MM.1S (cell line): ENCODE measurements around the gene SLC5A6.

ENCODE experiments used
- DNase-seq: peaks from one replicate; pipeline ENCODE4 v3.0.0-alpha.2; 2015
- H2AFZ ChIP-seq: fragments of 300-600 bp; sonication (generic); 2 replicates; pipeline ENCODE4 v1.6.0; 2016; ENCODE audit warnings: antibody characterized with exemption, low read length
- H3F3A ChIP-seq: fragments of 300-600 bp; sonication (generic); 2 replicates; pipeline ENCODE4 v1.6.1; 2016; ENCODE audit warnings: mild to moderate bottlenecking, antibody characterized with exemption, low read length, moderate library complexity, mixed read lengths; ENCODE audit not compliant: insufficient read depth
- H3K27ac ChIP-seq: fragments of 300-600 bp; sonication (generic); 2 replicates; pipeline ENCODE4 v1.5.1; 2016; ENCODE audit warnings: mild to moderate bottlenecking, low read length
- H3K27me3 ChIP-seq: fragments of 300-600 bp; sonication (generic); replicated peaks from 2 replicates; pipeline ENCODE4 v1.6.0; 2016; ENCODE audit warnings: low read length; ENCODE audit not compliant: insufficient read depth
- H3K36me3 ChIP-seq: fragments of 300-600 bp; sonication (generic); replicated peaks from 2 replicates; pipeline ENCODE4 v1.6.1; 2016; ENCODE audit warnings: mild to moderate bottlenecking, low read length, mixed read lengths; ENCODE audit not compliant: insufficient read depth
- H3K4me1 ChIP-seq: fragments of 300-600 bp; sonication (generic); 2 replicates; pipeline ENCODE4 v1.6.1; 2016; ENCODE audit warnings: low read length, mixed read lengths
- H3K4me2 ChIP-seq: fragments of 300-600 bp; sonication (generic); 2 replicates; pipeline ENCODE4 v1.6.0; 2016; ENCODE audit warnings: low read depth, low read length
- H3K4me3 ChIP-seq: fragments of 300-600 bp; sonication (generic); 2 replicates; pipeline ENCODE4 v1.5.1; 2016; ENCODE audit warnings: low read length, mixed read lengths
- H3K79me2 ChIP-seq: fragments of 300-600 bp; sonication (generic); 2 replicates; pipeline ENCODE4 v1.6.1; 2016; ENCODE audit warnings: mixed run types, low read length, mixed read lengths
- H3K9ac ChIP-seq: fragments of 300-600 bp; sonication (generic); 2 replicates; pipeline ENCODE4 v1.6.1; 2016; ENCODE audit warnings: low read length, mixed read lengths
- H3K9me2 ChIP-seq: fragments of 300-600 bp; sonication (generic); replicated peaks from 2 replicates; pipeline ENCODE4 v1.6.1; 2016; ENCODE audit warnings: mild to moderate bottlenecking, low read length, mixed read lengths; ENCODE audit not compliant: insufficient read depth
- H3K9me3 ChIP-seq: fragments of 300-600 bp; sonication (generic); replicated peaks from 2 replicates; pipeline ENCODE4 v1.6.1; 2016; ENCODE audit warnings: mild to moderate bottlenecking, low read length, mixed read lengths; ENCODE audit not compliant: insufficient read depth
- H4K20me1 ChIP-seq: fragments of 300-600 bp; sonication (generic); 2 replicates; pipeline ENCODE4 v1.6.1; 2016; ENCODE audit warnings: mild to moderate bottlenecking, low read length, moderate library complexity, mixed read lengths; ENCODE audit not compliant: insufficient read depth
- CTCF ChIP-seq: fragments of 300-600 bp; sonication (generic); IDR thresholded peaks from 2 replicates; pipeline ENCODE4 v1.5.1; 2016; ENCODE audit warnings: antibody characterized with exemption, low read length, mixed read lengths
- EZH2 ChIP-seq: fragments of 300-600 bp; sonication (generic); optimal IDR thresholded peaks from 2 replicates; pipeline ENCODE3; 2017; ENCODE audit warnings: low read depth, mild to moderate bottlenecking, antibody characterized with exemption, low read length, mixed read lengths
- EZH2phosphoT487 ChIP-seq: fragments of 300-600 bp; sonication (generic); IDR thresholded peaks from 2 replicates; pipeline ENCODE4 v1.6.1; 2018; ENCODE audit warnings: antibody characterized with exemption, low read length

SLC5A6 gene

DNA sequence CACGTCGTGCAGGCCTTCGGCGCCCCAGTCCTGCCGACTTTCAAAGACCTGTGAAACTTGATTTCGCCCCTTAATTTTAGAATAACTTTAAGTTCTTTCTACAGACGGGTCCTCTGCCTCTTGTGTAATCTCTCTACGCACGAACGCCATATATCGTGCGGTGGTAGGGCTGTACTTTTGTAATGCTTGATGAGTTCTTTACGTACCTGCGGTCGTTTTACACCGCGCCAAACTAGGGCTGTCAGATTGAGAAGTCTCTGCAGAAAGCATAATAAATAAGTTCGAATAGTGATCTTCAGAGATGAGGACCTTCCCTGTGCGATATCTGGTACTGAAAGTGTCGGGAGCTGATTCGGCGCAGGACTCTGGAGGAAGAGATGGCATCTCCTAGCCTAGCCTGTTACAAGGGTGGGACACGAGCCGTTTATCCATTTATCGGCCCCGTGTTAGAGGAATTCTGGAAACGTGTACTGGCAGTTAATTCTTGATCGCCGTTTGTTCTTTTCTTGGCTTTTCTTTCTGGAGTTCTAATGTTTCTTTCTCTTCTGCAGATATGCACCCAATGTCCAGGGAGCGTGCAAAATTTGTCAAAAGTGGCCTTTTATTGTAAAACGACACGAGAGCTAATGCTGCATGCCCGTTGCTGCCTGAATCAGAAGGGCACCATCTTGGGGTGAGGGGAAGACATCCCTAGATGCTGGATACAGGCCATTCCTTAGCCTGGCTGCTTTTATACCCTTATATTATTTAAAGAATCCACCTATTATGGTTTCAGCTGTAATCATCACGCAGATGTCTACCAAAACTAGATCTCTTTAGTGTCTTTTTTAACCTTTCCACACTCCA lies 781 bp upstream of the SLC5A6 start:
- Histone ChIP-seq H4K20me1 (no peaks in the 10 kb centered on the region), H2AFZ (peak overlapping the region; percentile 83), H3K9me2 (no peaks in the 10 kb centered on the region), H3K4me3 (peak overlapping the region; percentile 95), H3K27me3 (no peaks in the 10 kb centered on the region), H3K9me3 (no peaks in the 10 kb centered on the region), H3K36me3 (no peaks in the 10 kb centered on the region), H3F3A (peaks cover 14% of the 10 kb centered on the region; the same call in 1 of the 2 replicates), H3K4me1 (peaks cover 16% of the 10 kb centered on the region), H3K79me2 (peaks cover 32% of the 10 kb centered on the region), H3K9ac (peak overlapping the region; percentile 94), H3K4me2 (peak overlapping the region; percentile 88), H3K27ac (peak overlapping the region; percentile 82)
- no peak for TF ChIP-seq EZH2
- peak; percentile 62 for DNase-seq

- Histone ChIP-seq H3K27ac (peak overlapping the region; percentile 82; the same call in 1 of the 2 replicates), H2AFZ (peak overlapping the region; percentile 90), H3K9me2 (no peaks in the 10 kb centered on the region), H3K9me3 (no peaks in the 10 kb centered on the region), H3K9ac (peak overlapping the region; percentile 94), H3F3A (peaks cover 14% of the 10 kb centered on the region; the same call in 1 of the 2 replicates), H3K79me2 (peaks cover 26% of the 10 kb centered on the region), H3K4me2 (peak overlapping the region; percentile 89), H3K27me3 (no peaks in the 10 kb centered on the region), H3K4me3 (peak overlapping the region; percentile 95), H3K4me1 (peaks cover 14% of the 10 kb centered on the region), H4K20me1 (no peaks in the 10 kb centered on the region), H3K36me3 (no peaks in the 10 kb centered on the region)
- TF ChIP-seq EZH2phosphoT487 (no peak), EZH2 (no peak), CTCF (no peak)
- no peak for DNase-seq
Observed at GRCh38 chr2:27211241-27211942, 676 bp downstream of the SLC5A6 start.

GRCh38 chr2:27209621-27210401 lies 2.3 kb downstream of the SLC5A6 start:
- Histone ChIP-seq H3K27me3 (no peaks in the 10 kb centered on the region), H4K20me1 (no peaks in the 10 kb centered on the region), H3K9ac (no peak overlapping the region), H3K79me2 (peaks cover 26% of the 10 kb centered on the region), H3K4me2 (no peak overlapping the region), H3K9me3 (no peaks in the 10 kb centered on the region), H3K9me2 (no peaks in the 10 kb centered on the region), H2AFZ (no peak overlapping the region), H3F3A (peaks cover 14% of the 10 kb centered on the region; the same call in 1 of the 2 replicates), H3K36me3 (no peaks in the 10 kb centered on the region), H3K27ac (no peak overlapping the region), H3K4me3 (no peak overlapping the region), H3K4me1 (peaks cover 22% of the 10 kb centered on the region)
- TF ChIP-seq EZH2phosphoT487 (no peak), CTCF (no peak), EZH2 (no peak)
- DNase-seq, result no peak
